ENCODE data around the gene GAGE10.

Gene GAGE10

GRCh38 chrX:49303346-49303745, at the start of gene GAGE10:
Gene GAGE10 (plus strand): TSS chrX:49303646. CDS start chrX:49304860, 1,214 bp downstream.
- no peaks in the 10 kb centered on the region for H3K9me3 Mint-ChIP-seq
- H3K27ac Mint-ChIP-seq, result no peak within 1 kb of the TSS
- H3K4me1 Mint-ChIP-seq (ENCODE audit: low read depth), result peaks cover 11% of the 10 kb centered on the region
- no peaks in the 10 kb centered on the region for H3K27me3 Mint-ChIP-seq
- no peak within 1 kb of the TSS for H3K4me3 Mint-ChIP-seq
- intact Hi-C loops (cut with micrococcal nuclease), result no loop called here
- no peaks in the 10 kb centered on the region for H3K36me3 Mint-ChIP-seq (ENCODE audit: low read depth)

- H3K4me3 Mint-ChIP-seq, result no peak overlapping the region
- intact Hi-C loops (cut with micrococcal nuclease), result no loop called here
- H3K4me1 Mint-ChIP-seq (ENCODE audit: low read depth), result peaks cover 28% of the 10 kb centered on the region
- peaks cover 34% of the 10 kb centered on the region for H3K36me3 Mint-ChIP-seq (ENCODE audit: low read depth)
- H3K9me3 Mint-ChIP-seq, result no peaks in the 10 kb centered on the region
- no peak overlapping the region for H3K27ac Mint-ChIP-seq
- no peaks in the 10 kb centered on the region for H3K27me3 Mint-ChIP-seq
Observed at GRCh38 chrX:49254639-49255038, 48.8 kb upstream of the GAGE10 start.

DNA sequence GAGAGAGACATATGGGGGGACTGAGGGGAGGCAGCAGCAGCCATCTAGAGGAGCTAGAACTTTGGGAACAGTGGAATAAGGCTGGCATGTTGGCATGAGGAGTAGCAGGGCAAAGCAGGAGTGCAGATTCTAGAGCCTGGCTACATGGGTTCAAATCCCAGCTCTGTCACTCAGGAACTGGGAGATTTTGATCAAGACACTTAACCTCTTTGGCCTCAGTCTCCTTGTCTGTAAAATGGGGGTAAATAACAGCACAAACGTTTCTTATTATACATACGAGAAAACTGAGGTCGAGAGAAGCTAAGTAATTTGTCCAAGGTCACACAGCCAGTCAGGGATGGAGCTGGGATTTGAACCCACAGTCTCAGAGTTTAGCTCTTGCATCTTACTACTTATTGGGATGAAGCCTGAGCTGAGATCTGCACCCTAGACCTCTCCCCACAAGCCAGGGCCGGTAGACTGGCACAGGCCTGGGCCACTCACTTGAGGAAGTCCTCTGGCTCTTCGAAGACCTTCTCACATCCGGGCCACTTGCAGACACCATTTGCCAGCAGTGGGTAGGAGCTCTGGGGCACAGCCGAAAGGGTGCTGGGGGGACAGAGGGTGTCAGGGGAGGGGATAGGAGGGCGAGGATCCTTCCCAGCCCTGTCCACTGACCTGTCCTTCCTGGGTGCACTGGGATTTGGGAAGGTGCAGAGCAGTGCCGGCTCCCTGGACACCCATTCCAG, 47.0 kb upstream of the GAGE10 start:
- Mint-ChIP-seq H3K36me3 (ENCODE audit: low read depth) (peaks cover 16% of the 10 kb centered on the region), H3K4me1 (ENCODE audit: low read depth) (peaks cover 26% of the 10 kb centered on the region), H3K4me3 (no peak overlapping the region), H3K27ac (no peak overlapping the region), H3K9me3 (no peaks in the 10 kb centered on the region), H3K27me3 (no peaks in the 10 kb centered on the region)
- intact Hi-C loops (cut with micrococcal nuclease), result no loop called here

DNA sequence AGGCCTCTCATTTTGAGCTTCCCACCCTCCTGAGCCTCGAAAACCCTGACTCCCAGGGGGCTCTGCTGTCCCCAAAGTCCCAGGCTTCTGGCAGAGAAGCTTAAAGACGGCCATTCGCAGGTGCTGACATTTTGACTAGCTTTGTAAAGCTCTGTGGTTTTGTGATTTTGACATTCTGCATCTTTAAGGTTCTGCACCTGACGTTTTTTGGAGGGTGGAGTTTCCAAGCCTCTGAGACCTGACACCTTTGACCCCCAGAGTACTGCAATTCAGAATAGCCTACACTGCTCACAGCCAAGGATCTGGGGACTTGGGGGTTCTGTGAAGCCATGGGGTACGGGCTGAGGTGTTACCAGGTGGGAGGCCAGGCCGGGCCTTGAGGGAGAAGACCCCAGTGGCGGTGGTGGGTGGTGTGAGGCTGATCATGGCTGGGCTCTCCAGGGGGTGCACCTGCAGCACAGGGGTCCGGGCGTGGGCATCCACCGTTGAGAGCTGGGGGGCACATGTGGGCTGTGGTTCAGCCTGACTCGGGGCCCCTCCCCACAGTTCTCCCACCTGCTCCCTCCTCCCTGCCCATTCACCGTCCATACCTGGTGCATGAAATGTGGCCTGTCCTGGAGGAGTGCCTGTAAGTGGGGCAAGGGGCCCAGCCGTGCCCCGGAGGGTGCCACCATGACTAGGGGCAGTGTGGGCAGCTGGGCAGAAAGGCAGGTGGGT, 46.2 kb upstream of the GAGE10 start:
- Mint-ChIP-seq H3K4me3 (no peak overlapping the region), H3K36me3 (ENCODE audit: low read depth) (peaks cover 8% of the 10 kb centered on the region), H3K4me1 (ENCODE audit: low read depth) (peaks cover 18% of the 10 kb centered on the region), H3K9me3 (no peaks in the 10 kb centered on the region), H3K27me3 (no peaks in the 10 kb centered on the region), H3K27ac (no peak overlapping the region)
- intact Hi-C loops (cut with micrococcal nuclease), result no loop called here

DNA sequence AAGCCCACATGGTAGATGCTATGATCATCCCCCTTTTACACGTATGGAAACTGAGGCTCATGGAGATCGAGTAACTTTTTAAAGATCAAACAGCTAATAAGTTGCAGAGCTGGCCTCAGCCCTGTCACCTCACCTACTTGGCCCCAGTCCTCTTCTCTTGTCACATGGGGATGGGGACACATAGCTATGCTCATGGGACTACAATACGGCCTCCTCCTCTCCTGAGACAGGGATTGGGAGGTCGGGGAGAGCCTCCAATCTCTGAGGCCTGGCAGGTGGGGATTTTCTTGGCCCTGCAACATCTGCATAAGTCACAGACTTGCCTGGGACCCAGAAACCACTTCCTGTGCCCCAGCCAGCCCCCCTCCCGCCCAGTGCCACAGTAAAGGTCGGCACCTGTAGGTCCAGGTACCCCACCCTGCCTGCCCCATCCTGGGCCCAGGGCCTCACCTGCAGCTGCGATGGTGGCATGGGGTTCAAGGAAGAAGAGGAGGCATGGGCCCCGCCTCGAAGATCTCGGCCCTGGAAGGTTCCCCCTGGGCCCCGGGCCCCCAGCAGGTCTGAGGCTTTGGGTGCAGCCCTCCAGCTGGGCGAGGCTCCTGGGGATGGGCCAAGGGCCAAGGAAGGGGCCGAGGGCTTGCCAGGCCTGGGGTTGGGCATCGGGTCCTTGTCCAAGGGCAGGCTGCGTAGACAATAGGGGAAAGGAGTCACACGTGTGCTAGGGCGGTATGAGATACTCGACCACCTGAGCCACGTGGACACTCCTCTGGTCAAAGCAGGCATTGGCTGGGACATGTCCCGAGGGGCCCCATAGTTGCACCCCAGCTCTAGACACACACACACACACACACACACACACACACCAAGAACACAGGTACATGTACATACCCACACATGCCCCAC, 45.3 kb upstream of the GAGE10 start:
- intact Hi-C loops (cut with micrococcal nuclease), result no loop called here
- peaks cover 9% of the 10 kb centered on the region for H3K4me1 Mint-ChIP-seq (ENCODE audit: low read depth)
- no peak overlapping the region for H3K4me3 Mint-ChIP-seq
- H3K36me3 Mint-ChIP-seq (ENCODE audit: low read depth), result no peaks in the 10 kb centered on the region
- no peak overlapping the region for H3K27ac Mint-ChIP-seq
- no peaks in the 10 kb centered on the region for H3K9me3 Mint-ChIP-seq
- H3K27me3 Mint-ChIP-seq, result peaks cover 2% of the 10 kb centered on the region

GRCh38 chrX:49258749-49259124, 44.7 kb upstream of the GAGE10 start:
- peaks cover 2% of the 10 kb centered on the region for H3K27me3 Mint-ChIP-seq
- H3K4me1 Mint-ChIP-seq (ENCODE audit: low read depth), result peaks cover 3% of the 10 kb centered on the region
- H3K27ac Mint-ChIP-seq, result no peak overlapping the region
- H3K9me3 Mint-ChIP-seq, result no peaks in the 10 kb centered on the region
- H3K36me3 Mint-ChIP-seq (ENCODE audit: low read depth), result no peaks in the 10 kb centered on the region
- intact Hi-C loops (cut with micrococcal nuclease), result no loop called here
- H3K4me3 Mint-ChIP-seq, result no peak overlapping the region

GRCh38 chrX:49260221-49260985, 43.0 kb upstream of the GAGE10 start:
- no peak overlapping the region for H3K4me3 Mint-ChIP-seq

GRCh38 chrX:49262603-49263002, 40.8 kb upstream of the GAGE10 start:
- intact Hi-C loops (cut with micrococcal nuclease), result no loop called here
- Mint-ChIP-seq H3K27me3 (peaks cover 2% of the 10 kb centered on the region), H3K27ac (no peak overlapping the region), H3K9me3 (no peaks in the 10 kb centered on the region), H3K4me3 (no peak overlapping the region), H3K4me1 (ENCODE audit: low read depth) (no peaks in the 10 kb centered on the region), H3K36me3 (ENCODE audit: low read depth) (no peaks in the 10 kb centered on the region)

More at GRCh38 chrX:49260221-49260985, 43.0 kb upstream of the GAGE10 start:
- no peaks in the 10 kb centered on the region for H3K36me3 Mint-ChIP-seq (ENCODE audit: low read depth)
- H3K27me3 Mint-ChIP-seq, result peaks cover 2% of the 10 kb centered on the region
- intact Hi-C loops (cut with micrococcal nuclease), result no loop called here
- no peak overlapping the region for H3K27ac Mint-ChIP-seq
- H3K9me3 Mint-ChIP-seq, result no peaks in the 10 kb centered on the region
- H3K4me1 Mint-ChIP-seq (ENCODE audit: low read depth), result no peaks in the 10 kb centered on the region

GRCh38 chrX:49263631-49264030, 39.8 kb upstream of the GAGE10 start:
- Mint-ChIP-seq H3K9me3 (no peaks in the 10 kb centered on the region), H3K36me3 (ENCODE audit: low read depth) (peaks cover 1% of the 10 kb centered on the region), H3K27ac (no peak overlapping the region), H3K4me1 (ENCODE audit: low read depth) (peaks cover 7% of the 10 kb centered on the region), H3K4me3 (no peak overlapping the region), H3K27me3 (peaks cover 2% of the 10 kb centered on the region)
- intact Hi-C loops (cut with micrococcal nuclease), result no loop called here

- no peak within 1 kb of the TSS for H3K4me3 Mint-ChIP-seq
- H3K9me3 Mint-ChIP-seq, result no peaks in the 10 kb centered on the region
- intact Hi-C loops (cut with micrococcal nuclease), result no loop called here
- no peak within 1 kb of the TSS for H3K27ac Mint-ChIP-seq
- peaks cover 2% of the 10 kb centered on the region for H3K27me3 Mint-ChIP-seq
- peaks cover 9% of the 10 kb centered on the region for H3K36me3 Mint-ChIP-seq (ENCODE audit: low read depth)
- H3K4me1 Mint-ChIP-seq (ENCODE audit: low read depth), result peaks cover 12% of the 10 kb centered on the region
Observed at GRCh38 chrX:49264460-49264859, 39.0 kb upstream of the GAGE10 start, which contains the start of gene FOXP3. Gene FOXP3 (minus strand): TSS chrX:49264710. CDS start chrX:49258505, 6,205 bp downstream.

DNA sequence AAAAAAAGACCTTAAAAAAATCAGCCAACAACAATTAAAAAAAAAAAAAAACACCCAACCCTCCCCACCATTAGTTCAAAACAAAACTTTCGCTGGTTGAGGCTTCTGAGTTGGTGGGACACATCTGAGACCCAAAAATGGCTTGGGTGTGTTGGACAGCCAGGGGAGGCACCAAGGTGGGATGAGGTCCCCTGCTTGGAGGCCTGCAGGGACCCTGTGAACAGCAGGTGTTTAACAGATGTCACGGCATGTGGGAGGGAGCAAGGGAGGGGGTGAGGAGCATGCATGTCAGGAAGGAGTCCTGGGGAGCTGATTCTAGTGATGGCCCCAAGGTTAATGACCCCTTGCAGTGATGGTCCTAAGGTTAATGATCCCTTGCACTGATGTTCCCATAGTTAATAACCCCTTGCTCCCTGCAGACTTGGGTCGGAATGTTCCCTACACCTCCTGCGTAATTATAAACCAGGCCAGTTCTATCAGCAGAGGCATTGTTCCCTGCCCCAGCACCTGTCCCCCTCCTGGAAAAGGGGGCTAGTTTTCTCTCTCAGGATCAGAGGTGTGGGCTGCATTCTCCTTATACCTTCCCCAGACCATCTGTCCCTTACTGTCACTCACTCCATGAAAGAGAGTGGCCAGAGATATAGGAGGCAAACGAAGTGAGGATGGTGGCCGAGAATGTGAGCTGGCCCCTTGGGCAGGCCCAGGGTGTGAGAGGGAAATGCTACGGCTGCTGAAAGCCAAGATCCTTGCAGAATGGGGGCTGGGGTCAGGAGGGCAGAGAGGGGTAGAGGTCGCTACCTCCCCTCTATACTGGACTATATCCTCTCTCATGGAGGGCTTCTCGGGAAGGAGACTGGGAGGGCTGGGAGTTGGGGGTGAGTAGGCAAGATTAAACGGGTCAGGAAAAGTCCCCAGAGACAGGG, 36.7 kb upstream of the GAGE10 start:
- Mint-ChIP-seq H3K27ac (peak overlapping the region; percentile 3), H3K4me1 (ENCODE audit: low read depth) (peaks cover 24% of the 10 kb centered on the region), H3K27me3 (peaks cover 2% of the 10 kb centered on the region), H3K36me3 (ENCODE audit: low read depth) (peaks cover 12% of the 10 kb centered on the region), H3K4me3 (no peak overlapping the region), H3K9me3 (no peaks in the 10 kb centered on the region)
- intact Hi-C loops (cut with micrococcal nuclease), result no loop called here

DNA sequence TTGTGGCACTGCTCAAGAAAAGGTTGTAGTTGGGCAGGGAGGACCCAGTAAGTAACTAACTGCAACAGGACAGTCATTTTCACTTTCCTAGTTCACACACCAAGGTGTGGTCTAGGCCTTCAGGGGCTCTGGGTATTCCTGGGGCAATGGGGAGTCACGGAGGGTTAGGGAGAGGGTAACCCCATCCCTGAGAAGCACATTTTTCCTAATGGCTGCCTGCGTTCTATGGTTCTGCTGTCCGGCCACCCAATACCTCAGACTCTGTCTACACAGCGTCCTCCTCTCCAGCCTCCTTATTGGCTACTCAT, 34.8 kb upstream of the GAGE10 start:
- Mint-ChIP-seq H3K27me3 (no peaks in the 10 kb centered on the region), H3K36me3 (ENCODE audit: low read depth) (peaks cover 21% of the 10 kb centered on the region), H3K4me1 (ENCODE audit: low read depth) (peaks cover 40% of the 10 kb centered on the region)

More for the DNA sequence above, 34.8 kb upstream of the GAGE10 start:
- H3K9me3 Mint-ChIP-seq, result no peaks in the 10 kb centered on the region
- intact Hi-C loops (cut with micrococcal nuclease), result loop anchor here (2.0 kb wide), 3 partner anchors 38 to 78 kb away; partner anchors contain the start of gene SYP
- peak overlapping the region; percentile 99 for H3K27ac Mint-ChIP-seq
- peak overlapping the region; percentile 83 for H3K4me3 Mint-ChIP-seq
